ENCODE results near the gene TPTE.
"Not testable (repeated sequence)": the region's sequence is repeated elsewhere in the genome, so short reads cannot be mapped to it uniquely, and the experiment has no call there.

The TPTE gene

DNA sequence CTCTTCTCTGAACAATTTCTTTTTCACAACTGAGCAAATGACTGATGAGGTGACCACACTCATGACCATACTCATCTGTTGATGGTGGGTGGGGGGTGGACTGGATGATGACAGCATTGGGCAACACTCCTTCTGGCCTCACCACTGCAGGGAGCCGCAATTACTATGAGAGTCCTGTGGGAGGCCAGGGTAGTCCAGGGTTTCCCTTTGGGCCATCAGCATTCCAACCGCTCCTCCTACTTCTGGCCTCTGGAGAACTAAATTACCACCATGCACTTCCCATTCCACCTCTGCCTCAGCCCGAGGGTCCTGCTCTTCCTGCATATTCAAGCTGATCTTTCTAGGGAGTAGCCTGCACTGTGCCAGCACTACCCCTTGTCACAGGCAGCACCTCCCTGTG lies 94.7 kb downstream of the TPTE start:
- not testable (repeated sequence) for DNase-seq (ENCODE audit: insufficient read length, low spot score); FAIRE-seq

DNA sequence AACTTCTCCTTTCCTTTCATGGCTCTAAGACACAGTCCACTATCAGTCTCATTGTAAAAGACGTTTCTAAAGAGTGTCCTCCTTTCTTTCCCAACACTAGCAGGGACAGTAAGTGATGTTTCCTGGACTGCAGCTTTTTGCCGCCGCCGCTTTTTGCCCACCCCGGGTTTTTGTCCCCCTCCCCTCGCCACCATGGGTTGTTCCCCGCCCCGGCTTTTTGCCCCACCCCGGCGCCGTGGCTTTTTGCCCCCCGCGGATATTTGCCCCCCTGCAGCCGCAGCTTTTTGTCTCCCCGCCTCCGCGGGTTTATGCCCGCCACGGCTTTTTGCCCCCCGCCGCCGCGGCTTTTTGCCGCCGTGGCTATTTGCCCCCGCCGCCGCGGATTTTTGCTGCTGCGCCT lies 95.2 kb downstream of the TPTE start:
- DNase-seq (ENCODE audit: insufficient read length, low spot score) = no peak
- no peak for FAIRE-seq

DNA sequence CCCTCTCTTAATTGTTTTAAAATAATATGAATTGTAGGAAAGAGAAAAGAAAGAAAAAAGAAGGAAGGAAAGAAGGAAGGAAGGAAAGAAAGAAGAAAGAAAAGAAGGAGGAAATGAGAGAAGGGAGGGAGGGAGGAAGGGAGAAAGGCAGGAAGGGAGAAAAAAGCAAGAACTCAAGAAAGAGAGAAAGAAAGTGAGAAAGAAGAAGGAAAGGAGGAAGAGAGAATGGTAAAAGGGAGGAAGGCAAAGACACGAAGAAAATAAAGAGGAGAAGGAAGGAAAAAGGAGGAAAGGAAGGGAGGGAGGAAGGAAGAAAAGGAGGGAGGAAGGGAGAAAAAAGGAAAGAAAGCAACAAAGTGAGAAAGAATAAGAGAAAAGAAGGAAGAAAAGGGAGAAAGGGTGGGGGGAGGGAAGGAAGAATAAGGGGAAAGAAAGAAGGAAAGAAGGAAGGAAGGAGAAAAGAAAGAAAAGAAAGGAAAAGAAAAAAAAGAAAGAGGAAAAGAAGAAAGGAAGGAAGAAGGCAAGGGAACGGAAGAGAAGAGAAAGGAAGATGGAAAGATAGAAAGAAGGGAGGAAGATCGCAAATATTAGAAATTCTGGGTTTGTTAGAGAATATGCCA lies 95.9 kb downstream of the TPTE start:
- FAIRE-seq; DNase-seq (ENCODE audit: insufficient read length, low spot score): not testable (repeated sequence)

DNA sequence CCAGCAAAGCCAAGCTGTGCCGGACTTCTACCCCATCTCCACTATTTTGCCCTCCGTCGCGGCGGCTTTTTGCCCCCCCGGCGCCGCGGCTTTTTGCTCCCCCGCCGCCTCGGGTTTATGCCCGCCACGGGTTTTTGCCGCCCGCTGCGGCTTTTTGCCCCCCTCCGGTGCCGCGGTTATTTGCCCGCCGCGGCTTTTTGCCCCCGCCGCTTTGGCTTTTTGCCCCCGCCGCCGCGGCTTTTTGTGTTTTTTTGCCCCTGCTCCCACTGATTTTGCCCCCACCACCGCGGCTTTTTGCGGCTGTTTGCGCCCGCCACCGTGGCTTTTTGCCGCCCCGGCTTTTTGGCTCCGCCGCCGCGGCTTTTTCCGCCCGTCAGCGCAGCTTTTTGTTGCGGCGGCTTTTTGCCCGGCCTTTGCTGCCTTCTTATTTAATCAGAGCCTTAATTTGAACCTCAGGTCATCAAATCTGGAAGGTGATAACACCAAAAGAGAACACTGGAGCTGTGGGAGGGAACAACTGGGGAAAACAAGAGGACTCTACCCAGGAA lies 106.0 kb downstream of the TPTE start:
- FAIRE-seq (no peak), DNase-seq (ENCODE audit: insufficient read length, low spot score) (no peak)

DNA sequence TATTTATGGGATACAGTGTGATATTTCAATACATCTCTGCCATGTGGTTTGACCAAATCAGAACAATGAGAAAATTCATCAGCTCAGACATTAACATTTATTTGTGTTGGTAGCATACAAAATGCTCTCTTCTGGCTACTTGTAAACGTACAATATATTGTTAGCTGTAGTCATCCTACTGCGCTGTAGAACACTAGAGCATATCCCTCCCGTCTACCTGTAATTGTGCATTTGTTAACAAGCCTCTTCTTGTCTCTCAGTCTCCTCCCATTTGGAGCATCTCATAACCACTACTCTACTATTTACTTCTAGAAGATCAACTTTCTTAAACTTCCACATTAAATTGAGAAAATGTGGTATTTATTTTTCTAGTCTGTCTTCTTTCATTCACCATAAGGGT lies 107.9 kb downstream of the TPTE start:
- not testable (repeated sequence) for DNase-seq (ENCODE audit: insufficient read length, low spot score); FAIRE-seq

DNA sequence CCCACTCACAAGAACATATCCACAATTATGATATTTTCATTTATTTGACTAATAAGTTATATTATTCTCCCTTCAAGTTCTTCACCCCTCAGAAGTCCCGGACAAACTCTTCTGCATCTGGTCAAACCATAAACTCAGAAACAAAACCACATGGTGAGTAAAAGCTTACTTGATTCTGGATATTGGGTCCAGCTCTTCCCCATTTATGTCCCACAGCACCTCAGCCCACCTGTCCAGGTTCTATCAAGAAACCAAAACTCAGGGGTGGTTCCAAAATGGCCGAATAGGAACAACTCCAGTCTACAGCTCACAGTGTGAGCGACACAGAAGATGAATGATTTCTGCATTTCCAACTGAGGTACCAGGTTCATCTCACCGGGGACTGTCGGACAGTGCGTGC lies 109.4 kb downstream of the TPTE start:
- FAIRE-seq = not testable (repeated sequence)

DNA sequence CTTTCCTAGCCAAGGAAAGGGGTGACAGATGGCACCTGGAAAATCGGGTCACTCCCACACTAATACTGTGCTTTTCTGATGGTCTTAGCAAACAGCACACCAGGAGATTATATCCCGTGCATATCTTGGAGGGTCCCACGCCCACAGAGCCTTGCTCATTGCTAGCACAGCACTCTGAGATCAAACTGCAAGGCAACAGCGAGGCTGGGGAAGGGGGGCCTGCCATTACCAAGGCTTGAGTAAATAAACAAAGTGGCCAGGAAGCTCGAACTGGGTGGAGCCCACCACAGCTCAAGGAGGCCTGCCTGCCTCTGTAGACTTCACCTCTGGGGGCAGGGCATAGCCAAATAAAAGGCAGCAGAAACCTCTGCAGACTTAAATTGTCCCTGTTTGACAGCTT lies 109.9 kb downstream of the TPTE start:
- FAIRE-seq; DNase-seq (ENCODE audit: insufficient read length, low spot score): not testable (repeated sequence)

More for the DNA sequence above, 109.4 kb downstream of the TPTE start:
- not testable (repeated sequence) for DNase-seq (ENCODE audit: insufficient read length, low spot score)

DNA sequence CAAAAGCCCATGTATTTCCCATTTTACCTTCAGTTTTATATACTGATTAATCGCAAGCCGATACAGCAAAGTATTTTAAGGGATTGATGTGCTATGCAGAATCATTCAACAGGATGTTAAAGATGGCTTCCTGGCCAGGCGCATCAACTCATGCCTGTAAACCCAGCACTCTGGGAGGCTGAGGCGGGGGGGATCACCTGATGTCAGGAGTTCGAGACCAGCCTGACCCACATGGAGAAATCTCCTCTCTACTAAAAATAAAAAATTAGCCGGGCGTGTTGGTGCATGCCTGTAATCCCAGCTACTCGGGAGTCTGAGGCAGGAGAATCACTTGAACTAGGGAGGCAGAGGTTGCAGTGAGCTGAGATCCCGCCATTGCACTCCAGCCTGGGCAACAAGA lies 116.8 kb downstream of the TPTE start:
- not testable (repeated sequence) for FAIRE-seq; DNase-seq (ENCODE audit: insufficient read length, low spot score)

DNA sequence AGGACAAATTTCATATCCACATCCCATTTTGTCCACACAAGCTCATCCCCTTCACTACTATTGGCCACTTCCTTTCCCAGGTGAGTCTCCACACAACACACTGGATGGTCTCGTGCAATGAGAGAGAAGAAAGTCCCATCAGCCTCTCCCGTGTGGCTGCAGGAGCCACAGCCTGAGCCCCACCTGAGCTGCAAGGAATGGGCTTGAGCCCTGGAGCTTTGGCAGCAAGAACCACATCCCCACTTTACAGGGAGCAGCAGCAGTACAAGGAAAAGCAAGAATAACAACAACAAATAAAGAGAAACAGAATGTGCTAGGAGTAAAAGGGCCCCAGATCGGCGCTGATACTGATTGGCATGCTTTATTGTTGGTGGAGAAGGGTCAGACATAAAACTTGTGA lies 117.7 kb downstream of the TPTE start:
- FAIRE-seq = no peak

DNA sequence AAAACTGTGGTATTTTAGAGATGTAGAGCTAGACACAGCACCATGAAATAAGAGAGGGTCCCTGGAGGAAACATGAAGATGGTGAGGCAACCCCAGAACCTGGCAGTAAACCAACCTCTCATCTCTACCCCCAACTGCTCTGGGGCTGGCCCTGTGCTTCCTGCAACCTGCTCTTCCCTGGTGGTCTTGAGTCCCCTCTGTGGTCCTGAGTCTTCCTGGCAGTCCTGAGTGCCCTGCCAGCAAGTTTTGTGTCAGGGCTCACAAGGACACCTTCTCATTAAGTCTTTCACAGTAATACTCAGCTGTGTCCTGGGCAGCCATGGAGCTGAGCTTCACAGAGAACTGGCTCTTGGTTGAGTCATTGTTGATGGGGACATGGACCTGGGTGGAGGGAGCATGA lies 118.4 kb downstream of the TPTE start:
- FAIRE-seq; DNase-seq (ENCODE audit: insufficient read length, low spot score): not testable (repeated sequence)

More for the DNA sequence above, 117.7 kb downstream of the TPTE start:
- no peak for DNase-seq (ENCODE audit: insufficient read length, low spot score)

DNA sequence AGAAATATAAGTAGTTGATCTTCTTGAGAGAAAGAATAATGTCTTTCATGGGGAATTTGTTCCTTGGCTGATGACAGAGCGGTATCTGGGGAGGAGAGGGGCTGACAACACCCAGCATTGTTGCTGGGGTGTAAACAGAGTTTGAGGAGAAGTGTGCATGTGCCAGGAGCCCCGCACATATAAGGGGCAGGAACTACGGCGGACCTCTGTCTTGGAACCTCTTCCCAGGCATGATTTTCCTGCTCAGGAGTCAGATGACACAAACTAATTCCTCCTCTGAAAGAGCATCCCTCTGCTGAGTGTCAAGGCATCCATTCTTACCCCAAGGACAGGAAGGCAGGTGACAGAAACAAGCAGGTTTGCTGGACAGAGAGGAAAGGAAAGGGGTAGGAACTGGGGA lies 119.1 kb downstream of the TPTE start:
- DNase-seq (ENCODE audit: insufficient read length, low spot score) (no peak), FAIRE-seq (no peak)

DNA sequence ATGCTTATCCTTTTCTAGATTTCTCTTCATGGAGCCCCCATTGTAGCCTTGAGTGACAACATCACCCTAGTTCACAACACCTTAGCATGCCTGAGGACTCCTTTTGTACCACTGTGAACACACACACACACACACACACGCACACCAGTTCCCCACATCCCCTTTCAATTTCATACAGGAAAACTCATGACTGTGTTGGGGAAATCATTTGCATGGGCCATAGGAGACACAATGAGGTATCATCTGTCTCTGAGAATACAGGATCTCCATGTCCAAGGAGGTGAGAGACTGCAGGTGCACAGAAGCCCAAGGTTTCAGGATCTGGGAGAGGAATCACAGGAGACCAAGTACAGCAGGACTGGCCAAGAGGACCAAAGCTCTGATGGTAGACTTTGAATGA lies 119.7 kb downstream of the TPTE start:
- no peak for DNase-seq (ENCODE audit: insufficient read length, low spot score)
- no peak for FAIRE-seq

DNA sequence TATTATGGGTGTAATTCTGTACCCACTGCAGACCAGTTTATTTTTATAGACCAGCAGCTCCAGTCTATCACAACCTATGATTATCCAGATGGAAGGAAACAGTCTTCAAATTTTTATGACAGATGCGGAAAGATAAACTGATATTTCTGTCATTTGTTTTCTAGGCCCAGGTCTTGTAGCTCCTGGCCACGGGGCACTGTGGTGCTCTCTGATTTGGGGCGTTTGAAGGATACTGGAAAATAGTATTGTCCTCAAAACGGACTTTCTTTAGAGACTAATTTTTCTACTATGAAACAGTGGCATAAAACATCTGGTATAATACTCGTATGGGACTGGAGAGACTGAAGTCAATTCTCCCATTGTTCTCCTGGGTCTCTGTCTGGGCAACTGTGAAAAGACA lies 124.3 kb downstream of the TPTE start:
- FAIRE-seq; DNase-seq (ENCODE audit: insufficient read length, low spot score): not testable (repeated sequence)

DNA sequence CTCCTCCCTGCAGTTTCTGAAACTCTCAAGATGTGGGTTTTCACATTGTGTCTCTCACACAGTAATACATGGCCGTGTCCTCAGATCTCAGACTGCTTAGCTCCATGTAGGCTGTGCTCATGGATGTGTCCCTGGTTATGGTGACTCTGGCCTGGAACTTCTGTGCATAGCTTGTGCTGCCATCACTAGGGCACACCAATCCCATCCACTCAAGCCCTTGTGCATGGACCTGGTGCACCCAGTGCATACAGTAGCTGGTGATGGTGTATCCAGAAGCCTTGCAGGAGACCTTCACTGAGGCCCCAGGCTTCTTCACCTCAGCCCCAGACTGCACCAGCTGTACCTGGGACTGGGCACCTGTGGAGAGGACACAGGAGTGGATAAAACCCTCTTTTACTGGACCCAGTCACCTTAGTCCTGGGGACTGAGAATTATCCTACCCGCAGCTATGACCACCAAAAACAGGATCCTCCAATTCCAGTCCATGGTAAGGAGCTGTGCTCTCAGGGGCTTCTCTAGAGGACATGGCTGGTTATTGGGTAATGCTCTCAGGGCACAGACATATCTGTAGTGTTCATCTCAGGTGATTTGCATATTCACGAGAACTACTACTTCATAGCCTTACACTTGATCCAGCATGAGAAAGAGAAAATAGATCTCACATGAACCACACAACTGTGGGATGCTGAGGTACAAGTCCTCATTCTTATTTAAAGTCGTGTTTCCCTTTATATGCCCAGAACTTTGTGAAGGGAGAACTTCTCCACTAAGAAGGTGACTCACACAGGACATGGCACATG lies 128.2 kb downstream of the TPTE start:
- not testable (repeated sequence) for DNase-seq (ENCODE audit: insufficient read length, low spot score); FAIRE-seq

DNA sequence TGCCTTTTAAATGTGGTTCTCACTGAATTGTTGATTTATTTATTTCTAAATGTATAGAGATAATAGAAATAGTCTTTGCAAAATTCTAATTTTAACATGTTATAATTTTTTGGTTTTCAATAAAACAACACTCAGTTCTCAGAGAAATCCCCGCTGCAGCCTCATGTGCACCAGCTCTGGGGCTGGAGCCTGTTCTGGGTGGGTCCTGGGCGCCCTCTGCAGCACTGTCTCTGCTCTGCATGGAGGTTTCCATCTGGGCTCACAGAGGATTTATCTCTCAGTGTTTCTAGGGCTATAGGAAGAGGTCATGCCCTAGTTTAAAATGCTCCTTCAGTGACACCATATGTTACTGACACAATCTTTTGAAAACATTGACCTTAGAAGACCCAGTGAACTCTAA lies 128.9 kb downstream of the TPTE start:
- DNase-seq (ENCODE audit: insufficient read length, low spot score); FAIRE-seq: not testable (repeated sequence)
